Activated effector memory CD4-positive, alpha-beta T cell treated with Interleukin-2 at 50 U/mL for 16 hours (primary cell): ENCODE results near the gene DCN.

ENCODE experiments used
- DNase-seq: peaks from one replicate; pipeline ENCODE4 v3.0.0-alpha.2; 2020

Gene DCN

GRCh38 chr12:91099341-91099740 lies 83.3 kb downstream of the DCN start:
- DNase-seq: no peak

GRCh38 chr12:91098941-91099340 lies 83.7 kb downstream of the DCN start:
- no peak for DNase-seq

- no peak for DNase-seq
These were observed 84.2 kb downstream of the DCN start for GRCh38 chr12:91098461-91098860.

GRCh38 chr12:91094957-91095356 lies 87.7 kb downstream of the DCN start:
- DNase-seq: no peak

- DNase-seq: no peak
These were observed 88.5 kb downstream of the DCN start for GRCh38 chr12:91094032-91094662.

- no peak for DNase-seq
These were observed 89.3 kb downstream of the DCN start for GRCh38 chr12:91093341-91093740.

GRCh38 chr12:91091916-91092715 lies 90.5 kb downstream of the DCN start:
- no peak for DNase-seq
